HG03354 (cell line): Measurements from ENCODE around the gene KIF1A.
"Not testable (repeated sequence)": the region's sequence is repeated elsewhere in the genome, so short reads cannot be mapped to it uniquely, and the experiment has no call there.

Experiments
- ATAC-seq: cut with Tn5 transposase; IDR thresholded peaks from one replicate; pipeline ENCODE4 v1.9.1; 2021; ENCODE audit warnings: mild to moderate bottlenecking; ENCODE audit not compliant: unreplicated experiment, poor library complexity, severe bottlenecking

The KIF1A gene

DNA sequence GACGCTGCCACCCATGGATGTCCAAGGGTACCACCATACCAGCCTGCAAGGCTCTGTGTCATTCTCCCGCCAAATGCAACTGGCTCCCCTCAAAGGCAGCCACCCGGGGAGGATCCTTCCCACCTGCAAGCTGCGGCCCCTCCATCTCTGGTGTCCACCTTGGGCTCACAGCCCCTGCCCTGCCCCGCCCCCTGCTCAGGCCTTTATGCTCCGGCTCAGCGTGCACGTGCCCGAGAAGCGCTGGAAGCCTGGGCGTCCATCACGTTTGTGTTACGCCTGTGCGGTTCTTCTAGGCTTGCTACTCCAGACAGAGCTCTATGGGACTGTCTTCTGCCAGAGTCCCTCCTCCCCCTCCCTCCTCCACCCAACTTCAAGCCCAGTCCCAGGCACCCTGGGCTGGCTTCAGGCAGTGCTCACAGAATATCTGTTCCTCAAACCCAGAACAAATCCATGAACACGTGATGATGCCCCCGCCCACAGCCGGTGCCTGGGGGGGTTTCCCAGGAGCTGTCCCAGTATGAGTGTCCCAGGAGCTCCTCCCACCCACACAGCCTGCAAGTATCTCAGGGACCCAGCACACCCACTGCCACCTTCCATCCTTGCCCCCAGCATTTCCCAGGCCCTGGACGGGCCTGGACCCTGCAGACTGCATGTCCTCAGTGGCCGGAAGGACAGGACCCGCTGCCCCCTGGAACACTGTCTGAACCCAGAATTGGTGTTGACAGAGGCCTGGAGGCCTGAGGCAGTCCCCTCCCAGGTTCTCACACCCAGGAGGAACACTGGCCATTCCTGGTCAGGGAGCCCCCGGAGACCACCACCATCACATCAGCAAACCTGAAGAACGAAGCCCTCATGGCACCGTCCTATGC lies 30.3 kb downstream of the KIF1A start:
- no peak for ATAC-seq

GRCh38 chr2:240789051-240789453 lies 31.0 kb downstream of the KIF1A start:
- ATAC-seq: no peak

DNA sequence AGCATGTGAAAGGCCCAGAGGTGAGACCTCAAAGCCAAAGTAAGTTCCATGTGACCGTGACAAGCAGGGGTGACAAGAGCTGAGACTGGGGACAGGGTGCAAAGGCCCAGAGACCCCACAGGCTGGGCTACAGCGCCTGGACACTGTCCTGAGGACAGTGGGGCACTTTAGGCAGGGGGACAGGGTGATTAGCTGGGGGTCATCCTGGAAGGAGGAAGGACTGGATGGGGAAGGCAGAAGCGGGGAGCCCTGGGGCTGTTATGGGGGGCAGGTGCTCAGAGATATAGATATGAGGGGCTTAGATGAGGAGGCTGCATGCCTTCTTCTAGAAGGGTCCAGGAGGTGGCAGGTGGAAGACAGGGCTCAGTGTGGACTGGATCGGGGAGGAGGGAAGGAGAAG lies 31.5 kb downstream of the KIF1A start:
- no peak for ATAC-seq

DNA sequence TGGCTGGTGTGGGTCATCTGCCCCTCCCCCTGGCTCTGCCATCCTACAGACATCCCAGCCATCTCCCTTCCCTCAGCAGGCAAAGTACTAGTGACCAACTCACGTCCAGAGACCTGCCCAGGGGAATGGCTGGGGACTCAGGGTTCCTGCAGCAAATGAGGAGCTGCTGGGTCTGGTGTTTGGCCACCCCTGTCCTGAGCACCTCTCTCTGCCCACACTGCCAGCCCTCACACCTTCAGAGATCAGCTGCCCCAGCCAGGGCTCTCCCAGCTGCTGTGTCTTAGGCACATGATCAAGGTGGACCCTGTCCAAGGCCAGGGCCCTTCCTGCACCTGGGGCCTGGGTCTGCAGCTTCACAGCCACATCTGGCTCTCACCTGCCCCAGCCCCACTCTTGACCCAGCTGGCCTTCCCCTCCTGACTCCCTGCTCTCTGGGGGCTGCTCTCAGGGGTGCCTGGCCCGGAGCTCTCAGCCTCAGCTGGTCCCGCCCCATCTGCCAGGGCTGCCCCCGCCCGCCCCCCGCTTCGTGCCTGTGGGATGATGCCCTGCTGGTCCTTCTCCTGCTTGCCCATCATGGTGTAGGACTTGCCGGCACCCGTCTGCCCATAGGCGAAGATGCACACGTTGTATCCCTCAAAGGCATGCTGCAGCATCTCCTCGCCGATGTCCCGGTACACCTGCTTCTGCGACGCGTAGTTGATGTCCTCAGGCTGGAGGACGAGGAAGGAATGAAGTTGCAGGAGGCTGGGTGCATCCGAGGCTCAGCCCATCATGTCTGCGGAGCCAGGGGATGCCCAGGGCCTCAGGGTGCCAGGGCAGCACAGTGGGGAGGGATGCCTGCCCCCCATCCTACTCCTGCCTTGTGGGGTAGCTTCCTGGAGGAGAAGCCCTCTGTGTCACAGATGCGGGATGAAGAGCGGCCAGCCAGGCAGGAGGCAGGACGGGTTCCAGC lies 32.2 kb downstream of the KIF1A start:
- ATAC-seq: no peak

- ATAC-seq: no peak
Measured at GRCh38 chr2:240786871-240787311, 33.1 kb downstream of the KIF1A start.

DNA sequence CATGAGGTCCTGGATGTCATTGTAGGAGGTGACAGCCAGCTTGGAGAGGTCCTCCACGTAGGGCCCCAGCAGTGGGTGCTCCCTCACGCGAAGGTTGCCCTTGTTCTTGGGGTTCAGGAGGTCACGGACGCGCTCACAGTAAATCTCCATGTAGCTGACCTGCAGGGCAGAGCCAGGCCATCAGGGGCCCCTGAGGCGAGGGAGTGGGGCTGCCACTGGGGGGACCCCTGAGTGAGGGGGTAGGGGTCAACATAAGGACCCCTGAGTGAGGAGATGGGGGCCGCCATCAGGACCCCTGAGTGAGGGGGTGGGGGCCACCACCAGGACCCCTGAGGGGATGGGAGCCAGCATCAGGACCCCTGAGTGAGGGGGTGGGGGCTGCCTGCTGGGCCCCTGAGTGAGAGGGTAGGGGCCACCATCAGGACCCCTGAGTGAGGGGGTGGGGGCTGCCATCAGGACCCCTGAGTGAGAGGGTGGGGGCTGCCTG lies 33.6 kb downstream of the KIF1A start:
- no peak for ATAC-seq

DNA sequence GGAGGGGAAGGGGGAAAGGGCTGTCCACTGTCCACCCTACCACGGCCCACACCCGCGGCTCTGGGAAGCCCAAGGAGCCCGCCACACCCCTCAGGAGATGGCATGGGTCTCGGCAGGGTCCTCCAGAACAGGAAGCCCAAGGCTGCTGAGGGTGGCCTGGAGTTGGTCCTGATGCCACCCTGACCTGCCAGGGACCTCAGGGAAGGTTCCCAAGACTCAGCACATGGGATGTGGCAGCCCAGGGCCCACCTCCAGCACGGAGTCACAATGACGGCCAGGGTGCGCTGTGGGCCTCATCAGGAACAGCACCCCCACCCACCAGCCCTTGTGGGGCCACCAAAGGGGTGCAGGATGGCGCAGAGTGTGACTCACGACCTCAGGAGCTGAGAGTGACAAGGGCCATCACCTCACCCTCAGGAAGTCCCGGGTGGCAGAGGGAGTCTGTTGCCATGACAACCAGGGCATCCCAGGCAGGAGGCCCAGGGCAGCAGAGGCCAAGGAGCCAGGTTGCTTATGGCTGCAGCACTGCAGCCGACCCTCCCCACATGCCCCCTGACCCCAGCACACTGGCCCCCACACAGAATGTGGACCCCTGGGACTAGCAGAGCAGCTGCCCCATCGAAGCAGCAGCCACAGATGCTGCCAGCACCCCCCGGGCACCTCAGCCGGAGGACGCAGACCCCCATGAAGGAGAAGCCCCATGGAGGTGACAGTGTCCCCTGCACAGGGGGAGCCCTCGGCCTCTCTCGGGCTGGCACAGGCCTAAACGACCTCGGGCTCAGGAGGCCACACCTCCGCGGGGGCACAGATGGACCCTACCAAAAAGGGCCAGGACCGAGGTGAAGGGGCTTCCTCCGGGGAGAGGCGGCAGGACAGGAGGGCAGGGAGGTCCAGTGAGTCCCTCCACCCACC lies 34.3 kb downstream of the KIF1A start:
- ATAC-seq: no peak

- ATAC-seq: no peak
Measured at GRCh38 chr2:240784629-240785423, 35.2 kb downstream of the KIF1A start.

- ATAC-seq: no peak
Measured at GRCh38 chr2:240783819-240784621, 36.0 kb downstream of the KIF1A start.

GRCh38 chr2:240782886-240783818 lies 36.9 kb downstream of the KIF1A start:
- no peak for ATAC-seq

DNA sequence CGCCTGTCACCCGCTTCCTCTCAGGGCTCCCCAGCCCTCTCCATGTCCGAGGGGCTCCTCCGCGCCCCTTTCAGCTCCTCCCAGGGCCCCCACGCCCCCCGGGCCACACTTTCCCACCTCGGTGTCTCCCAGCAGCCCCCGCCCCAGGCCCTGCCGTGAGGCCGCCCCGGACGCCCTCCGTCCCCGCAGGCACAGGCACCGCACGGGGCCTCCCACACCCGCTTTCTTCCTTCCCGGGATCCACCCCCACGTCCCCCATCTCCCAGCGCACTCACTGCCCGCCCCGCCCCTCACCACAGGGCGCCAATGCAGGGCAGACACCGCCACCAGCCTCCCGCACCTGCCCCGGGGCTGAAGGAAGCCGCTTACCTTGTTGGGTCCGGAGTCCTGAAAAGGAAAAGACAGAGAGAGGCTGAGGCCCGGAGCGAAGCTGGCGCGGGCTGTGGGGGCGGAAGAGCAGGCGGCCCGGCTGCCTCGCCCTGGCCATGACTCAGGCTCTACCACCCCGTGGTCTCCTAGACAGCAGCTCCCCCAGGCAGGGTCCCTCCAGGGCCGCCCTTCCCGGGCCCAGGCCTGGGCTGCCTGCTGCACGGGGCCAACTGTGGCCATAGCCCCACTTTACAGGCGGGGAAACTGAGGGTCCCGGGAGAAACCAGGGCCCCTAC lies 37.7 kb downstream of the KIF1A start:
- ATAC-seq: no peak

DNA sequence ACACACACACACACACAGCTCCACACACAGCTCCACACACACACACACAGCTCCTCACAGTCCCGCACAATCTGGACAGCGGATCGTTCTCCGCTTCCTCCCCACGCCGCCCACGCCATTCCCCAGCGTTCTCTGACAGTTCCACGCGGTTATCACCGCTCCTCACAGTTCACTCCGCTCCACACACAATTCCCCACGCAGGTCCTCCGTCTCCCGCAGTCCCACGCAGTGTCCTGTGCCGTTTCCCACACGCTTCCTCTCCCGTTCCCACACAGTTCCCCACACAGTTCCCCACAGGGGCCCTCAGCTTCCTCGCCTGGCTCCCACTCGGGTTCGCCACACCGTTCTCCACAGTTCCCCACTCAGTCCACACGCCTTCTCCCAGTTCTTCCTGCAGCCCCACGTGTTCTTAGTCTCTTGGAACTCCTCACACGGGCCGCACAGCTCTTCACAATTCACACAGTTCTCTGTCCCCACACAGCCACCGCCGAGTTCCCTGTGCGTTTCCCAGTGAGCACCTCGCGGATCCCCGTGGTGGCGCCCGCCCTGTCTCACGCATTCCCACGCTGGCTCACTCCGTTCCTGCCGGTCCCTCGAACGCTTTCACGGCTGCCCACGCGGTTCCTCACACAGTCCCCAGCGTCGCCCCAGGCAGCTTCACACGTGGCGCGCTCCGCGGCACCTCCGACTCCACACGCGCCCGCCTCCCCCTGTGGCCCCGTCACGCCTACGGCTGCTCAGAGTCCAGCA lies 38.4 kb downstream of the KIF1A start:
- no peak for ATAC-seq

- no peak for ATAC-seq
Measured at GRCh38 chr2:240780023-240780700, 39.9 kb downstream of the KIF1A start.

DNA sequence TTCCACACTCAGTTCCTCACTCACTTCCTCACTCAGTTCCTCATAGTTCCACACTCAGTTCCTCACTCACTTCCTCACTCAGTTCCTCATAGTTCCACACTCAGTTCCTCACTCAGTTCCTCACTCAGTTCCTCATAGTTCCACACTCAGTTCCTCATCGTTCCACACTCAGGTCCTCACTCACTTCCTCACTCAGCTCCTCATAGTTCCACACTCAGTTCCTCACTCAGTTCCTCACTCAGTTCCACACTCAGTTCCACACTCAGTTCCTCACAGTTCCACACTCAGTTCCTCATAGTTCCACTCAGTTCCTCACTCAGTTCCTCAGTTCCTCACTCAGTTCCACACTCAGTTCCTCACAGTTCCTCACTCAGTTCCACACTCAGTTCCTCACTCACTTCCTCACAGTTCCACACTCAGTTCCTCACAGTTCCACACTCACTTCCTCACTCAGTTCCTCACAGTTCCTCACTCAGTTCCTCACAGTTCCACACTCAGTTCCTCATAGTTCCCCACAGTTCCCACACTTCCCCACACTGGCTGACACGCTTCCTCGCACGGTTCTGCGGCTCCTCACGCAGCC lies 40.7 kb downstream of the KIF1A start:
- ATAC-seq: not testable (repeated sequence)

GRCh38 chr2:240778426-240778825 lies 41.6 kb downstream of the KIF1A start:
- ATAC-seq: no peak
